GM04504 (cell line): ENCODE data around the gene KRTAP5-1.

Experiments used
- DNase-seq: peaks from one replicate; pipeline ENCODE4 v3.0.0-alpha.2; 2012; ENCODE audit warnings: low read depth

The KRTAP5-1 gene

DNA sequence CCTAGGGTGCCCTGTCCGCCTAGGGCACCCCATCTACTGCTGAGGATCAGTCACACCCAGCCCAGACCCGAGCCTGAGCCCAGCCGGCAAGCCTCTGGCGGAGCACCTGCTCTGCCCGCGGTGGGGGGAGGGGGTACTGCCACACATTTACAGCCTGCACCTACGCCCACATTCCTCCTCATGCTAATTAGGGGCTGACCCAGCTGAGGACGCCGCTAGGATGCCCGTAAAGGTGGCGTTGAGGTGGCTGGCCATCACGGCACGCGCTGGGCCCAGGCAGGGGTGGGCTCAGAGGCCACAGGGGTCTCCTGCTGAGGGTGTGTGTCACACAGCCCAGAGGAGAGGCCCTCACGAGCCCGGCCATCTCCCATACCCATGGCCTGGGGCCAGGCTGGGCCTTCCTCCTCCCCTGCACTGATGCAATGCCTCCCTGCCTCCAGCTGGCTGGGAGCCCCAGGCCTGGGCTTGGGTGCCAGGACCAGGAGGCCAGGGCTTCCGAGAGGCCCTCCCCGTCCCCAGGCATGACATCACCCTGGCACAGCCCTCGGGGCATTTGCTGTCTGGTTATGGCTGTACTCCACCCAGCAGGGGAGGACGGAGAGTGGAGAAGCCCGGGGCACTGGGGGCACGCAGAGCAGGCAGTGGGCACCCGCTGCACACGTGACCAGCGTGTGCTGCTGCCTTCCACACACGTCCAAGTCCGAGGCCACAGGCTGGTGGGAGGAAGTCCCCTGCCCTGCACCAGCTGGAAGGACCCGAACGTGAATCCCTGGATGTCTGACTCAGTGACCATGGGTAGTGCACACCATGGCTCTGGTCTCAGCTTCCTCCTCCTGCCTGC, 25.8 kb downstream of the KRTAP5-1 start:
- DNase-seq: peak; percentile 67

GRCh38 chr11:1558775-1559110, 26.3 kb downstream of the KRTAP5-1 start:
- DNase-seq: no peak

DNA sequence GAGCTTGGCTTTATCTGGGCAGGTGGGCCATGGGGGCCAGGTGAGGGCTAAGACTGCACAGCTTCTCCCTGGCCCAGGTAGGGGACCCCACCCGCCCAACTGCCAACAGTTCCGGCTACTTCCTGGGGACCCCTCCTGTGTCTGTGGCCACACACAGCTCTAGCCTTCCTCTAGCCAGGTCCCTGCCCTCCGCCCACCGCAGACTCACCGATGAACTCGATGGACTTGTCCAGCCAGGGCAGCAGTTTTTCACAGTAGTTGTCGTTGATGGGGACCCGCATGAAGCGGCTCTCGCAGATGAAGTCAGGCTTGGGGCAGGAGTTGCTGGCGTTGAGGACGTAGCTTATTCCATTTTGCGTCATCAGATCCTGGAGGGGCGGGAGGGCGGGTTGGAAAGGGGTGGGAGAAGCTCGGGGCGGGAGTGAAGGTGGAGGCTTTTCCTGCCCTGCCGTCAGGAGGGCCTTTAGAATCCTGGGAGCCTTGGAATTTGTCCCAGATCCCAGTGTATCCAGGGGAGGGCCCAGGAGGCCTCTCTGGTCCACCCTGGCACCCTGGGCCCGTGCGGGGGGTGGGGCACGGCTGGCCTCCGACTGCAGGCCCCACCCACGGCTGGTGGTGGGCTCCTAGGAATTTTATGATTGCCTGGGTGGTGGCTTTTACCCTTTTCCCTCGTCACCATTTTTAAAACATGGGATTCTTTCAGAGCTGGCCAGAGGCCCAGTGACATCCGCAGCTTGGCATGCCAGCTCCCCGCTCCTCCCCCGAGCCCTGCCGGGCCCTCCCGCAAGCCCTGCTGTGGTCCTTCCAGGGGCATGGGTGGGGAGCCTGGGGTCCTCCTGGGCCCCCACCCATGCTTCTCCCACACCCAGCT, 26.9 kb downstream of the KRTAP5-1 start:
- peak; percentile 50 for DNase-seq

- no peak for DNase-seq
Measured at GRCh38 chr11:1557051-1557884, 27.8 kb downstream of the KRTAP5-1 start.

DNA sequence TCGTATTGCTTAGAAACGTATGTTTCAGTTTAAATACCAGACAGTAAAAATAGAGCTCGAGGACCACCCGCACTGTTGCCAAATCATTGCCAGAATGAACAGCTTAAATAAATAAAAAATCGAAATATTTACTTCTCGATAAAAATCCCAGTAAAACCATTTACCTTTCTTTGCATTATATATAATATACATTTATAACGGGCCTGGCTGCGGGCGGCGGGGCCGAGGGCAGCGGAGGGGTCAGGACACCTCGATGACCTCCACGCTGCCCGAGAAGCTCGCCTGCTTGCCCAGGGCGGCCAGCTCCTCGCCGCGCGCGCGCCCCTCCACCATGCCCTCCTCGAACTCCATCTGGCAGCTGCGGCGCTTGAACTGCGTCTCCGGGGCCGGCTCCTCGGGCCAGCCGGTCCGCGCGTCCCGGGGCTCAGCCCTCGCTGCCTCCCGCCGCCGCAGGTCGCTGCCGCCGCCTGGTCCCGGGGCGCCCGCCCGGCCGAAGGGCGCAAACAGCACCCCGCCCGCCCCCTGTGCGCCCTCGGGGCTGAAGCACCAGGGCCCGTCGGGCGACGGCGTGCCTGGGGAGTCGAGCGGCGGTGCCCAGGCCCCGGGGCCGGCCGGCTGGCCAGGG, 28.7 kb downstream of the KRTAP5-1 start:
- DNase-seq: no peak

DNA sequence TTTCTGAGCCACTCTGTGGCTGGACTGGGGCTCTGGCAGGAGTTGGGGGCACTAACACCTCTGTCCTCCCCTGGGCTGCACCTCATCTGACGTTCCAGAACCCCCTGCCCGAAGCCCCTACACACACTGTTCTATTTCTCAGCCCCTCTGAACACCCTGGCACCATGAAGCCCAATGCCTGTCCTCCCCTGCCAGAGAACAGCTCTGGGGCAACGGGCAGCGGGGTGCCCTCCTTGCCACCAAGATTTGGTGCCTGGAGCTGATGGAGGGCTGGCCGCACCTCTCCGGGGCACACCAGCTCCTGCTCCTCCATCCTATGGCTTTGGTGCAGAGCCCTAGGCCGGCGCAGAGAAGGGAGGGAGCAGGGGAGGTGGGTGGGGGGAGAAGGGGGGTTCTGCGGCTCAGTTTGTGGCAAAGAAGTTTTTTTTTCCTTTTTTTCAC, 29.4 kb downstream of the KRTAP5-1 start:
- no peak for DNase-seq

DNA sequence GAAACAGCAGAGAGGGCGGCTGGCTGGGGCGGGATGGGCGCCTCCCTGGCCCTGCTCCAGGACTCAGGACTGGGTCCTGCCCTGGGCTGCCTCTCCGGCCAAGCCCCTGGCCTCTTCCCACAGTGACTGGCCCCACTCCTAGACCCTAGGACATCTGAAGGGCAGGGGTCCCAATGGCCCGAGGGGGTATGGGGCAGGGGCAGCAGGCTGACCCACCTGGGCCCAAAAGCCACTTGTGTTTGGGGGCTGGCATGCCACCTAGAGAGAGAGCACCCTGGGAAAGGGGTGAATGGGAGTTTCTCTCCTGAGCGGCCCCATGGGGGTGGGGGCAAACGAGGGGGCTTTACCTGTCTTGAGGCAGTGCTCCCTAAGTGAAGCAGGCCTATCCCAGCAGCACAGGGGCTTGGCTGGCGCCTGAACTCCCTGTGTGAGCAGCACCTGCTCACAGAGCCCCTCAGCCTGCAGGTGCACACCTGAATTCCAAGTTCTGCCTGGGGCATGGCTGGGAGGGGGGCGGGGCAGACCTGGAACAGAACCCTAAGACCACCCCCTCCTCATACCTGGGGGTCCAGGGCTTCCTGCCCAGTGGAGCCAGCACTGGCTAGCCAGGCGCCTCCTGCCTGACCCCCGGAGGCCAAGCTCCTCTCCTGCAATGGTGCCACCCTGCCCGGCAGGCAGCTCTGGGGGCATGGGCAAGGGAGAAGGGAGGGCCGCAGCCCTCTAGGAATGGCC, 29.9 kb downstream of the KRTAP5-1 start:
- no peak for DNase-seq

- no peak for DNase-seq
Measured at GRCh38 chr11:1553808-1554594, 31.1 kb downstream of the KRTAP5-1 start.

DNA sequence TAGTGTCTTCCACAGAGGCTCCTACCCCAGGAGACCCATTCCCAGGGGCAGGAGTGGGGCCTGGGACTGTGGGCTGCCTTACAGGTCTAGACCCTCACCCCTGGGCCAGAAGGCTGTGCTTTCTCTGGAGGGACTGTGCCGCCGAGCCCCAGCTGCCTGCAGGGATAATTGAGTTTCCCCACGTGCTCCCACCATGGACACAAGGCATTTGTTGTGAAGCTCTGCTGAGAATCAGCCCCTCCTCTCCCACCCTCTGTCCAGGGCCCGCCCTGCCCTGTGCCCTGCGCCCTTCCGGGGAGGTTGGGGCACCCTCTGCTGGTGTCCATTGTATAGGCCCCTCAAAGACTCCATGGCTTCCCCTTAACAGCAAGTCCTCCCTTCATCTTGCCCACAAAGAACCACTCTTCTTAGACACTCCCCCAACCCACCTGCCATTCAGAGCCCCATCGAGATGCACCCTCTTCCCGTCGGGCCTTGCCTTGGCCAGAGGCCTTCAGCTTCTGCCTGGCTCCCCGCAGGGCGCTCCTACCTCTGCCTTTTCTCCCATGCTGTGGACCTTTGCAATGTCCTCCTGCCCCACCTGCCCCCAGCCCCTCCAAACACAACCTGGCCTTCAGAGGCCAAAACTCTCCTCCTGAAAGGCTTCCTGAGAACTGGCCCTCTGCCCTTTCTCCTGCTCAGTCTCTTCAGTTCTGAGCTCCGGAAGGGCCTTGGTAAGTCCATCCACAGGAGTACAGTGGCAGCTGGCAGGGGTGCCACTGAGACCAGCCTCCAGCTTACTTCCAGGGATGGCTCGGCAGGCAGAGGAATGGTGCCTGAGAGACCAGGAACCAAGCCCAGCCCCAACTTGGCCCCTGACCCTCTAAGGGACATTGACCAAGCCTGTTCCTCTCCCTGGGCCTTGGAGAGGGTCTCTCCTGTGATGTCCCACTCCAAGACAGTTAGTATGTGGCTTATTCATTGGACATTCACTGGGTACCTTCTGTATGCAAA, 35.4 kb downstream of the KRTAP5-1 start:
- DNase-seq: no peak

GRCh38 chr11:1548221-1549070, 36.6 kb downstream of the KRTAP5-1 start:
- no peak for DNase-seq

DNA sequence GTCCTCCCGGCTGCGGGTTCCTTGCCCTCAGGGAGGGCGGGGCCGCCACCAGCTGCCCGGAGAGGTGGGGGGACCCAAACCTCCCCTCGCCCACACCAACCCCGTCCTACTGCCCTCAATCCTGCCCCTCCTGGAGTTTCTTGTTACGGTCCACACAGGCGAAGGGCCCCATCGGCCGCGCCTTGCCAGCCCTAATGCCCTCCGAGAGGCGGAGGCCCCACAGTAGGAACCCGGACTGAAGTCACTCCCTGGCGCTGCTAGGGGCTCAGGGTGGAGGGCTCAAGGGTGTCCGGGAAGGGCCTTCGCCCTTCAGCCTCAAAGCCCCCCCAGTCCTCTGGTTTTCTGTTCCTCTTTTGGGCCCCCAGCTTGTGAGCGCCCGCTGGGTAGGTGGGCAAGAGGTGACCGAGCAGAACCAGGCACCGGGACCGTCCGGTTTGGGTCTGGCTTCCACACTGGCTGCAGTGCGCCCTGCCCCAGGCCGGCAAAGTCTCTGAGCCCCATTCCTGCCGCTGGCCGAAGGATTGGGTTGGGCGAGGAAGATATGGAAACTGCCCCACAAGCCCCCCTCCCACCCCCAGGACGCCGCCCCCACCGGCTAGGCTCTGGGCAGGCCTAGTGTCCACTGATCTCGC, 37.5 kb downstream of the KRTAP5-1 start:
- DNase-seq: no peak

DNA sequence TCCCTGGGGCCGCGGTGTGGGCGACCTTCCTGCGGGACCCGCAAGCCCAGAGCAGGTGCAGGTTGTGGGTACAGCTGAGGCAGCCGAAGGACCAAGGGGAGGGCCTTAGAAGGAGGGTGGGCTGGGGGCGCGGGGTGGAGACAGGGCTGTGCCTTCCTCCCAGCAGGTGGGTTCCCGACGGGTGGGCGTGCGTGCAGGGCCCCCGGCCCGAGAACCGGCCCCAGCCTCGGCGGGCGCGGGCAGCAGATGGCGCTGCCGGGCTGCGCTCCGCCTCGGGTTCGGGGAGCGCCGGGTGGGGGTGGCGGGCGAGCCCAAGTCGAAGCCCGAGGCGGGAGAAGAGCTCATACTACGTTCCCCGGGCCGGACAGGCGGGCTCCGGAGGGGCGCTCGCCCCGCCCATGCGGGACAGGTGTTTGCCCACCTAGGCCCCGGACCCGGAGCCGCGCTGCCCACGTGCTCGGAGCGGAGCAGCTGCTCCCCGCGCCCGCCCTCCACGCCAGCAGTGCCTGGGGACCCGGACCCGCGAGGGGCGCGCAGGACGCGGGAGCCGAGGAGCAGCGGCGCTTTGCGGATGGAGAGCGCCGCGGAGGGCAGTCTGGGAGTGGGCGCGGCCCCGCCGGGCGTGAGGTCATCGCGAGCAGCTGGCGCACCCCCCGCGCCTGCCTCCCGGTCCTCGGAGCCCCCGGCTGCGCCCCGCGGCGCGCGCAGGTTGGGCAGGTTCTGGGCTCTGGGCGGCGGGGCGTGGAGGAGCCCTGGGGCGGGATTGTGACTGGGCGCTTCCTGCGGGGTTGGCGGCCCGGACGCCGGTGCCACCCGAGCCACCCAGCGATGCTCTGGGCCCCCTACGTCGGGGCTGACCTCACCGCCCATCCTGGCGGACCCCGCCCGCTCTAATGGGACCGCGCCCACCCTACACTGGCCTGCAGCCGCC, 38.3 kb downstream of the KRTAP5-1 start:
- DNase-seq: no peak

DNA sequence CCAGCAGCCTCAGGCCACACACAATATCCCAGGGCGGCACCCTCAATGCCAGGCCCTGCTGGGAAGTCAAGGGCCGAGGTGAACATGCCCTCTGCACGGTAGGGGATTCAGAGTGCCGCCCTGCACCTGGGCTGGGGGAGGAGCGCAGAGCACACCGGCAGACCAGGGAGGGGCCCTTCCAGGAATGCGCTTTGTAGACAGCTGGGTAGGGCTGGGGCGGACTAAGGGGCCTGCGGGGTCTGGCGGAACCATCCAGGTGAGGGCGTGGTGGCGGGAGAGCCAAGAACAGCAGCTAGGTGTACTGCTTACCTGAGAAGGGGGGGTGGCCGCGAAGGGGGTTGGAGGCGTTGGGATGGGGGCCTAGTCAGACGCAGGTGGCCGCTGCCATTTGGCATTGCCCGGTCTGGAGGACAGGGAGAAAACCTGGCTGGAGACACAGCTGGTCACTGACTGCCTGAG, 39.0 kb downstream of the KRTAP5-1 start:
- DNase-seq: no peak

GRCh38 chr11:1545432-1545831, 39.7 kb downstream of the KRTAP5-1 start:
- no peak for DNase-seq

- DNase-seq: no peak
Measured at GRCh38 chr11:1544536-1544935, 40.5 kb downstream of the KRTAP5-1 start.

DNA sequence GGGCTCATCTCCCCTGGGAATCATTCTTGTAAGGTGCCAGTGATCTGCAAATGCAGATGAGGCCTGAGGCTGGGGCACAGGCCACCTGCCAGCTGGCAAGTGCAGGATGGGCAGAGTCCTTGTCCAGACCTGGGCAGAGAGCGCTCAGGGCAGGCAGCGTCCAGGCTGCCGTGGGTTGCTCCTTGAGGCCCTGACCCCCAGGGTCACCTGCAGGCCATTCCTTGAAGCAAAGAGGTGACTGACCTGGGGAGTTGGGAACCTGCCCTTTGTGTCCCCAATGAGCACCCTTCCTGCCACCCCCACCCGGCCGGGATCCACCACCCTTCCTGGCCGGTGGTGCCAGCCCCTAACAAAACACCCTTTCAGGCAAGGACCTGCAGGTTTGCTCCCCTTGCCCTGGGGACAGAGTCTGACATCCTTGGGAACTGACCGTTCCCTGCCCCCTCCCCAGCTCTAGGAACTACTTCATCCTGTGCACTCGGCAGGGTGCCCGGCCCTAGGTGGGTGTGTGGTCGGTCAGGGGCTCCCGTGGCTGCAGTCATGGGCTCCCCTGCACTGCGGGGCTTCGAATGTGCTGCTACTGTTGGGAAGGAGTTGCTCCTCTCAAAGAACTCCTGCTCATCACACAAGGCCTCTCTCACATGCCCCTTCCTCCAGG, 41.3 kb downstream of the KRTAP5-1 start:
- no peak for DNase-seq
